Mucosa of descending colon (tissue), 3 donors: Measurements from ENCODE around the gene TADA2B. TPM values are rescaled to one million over a fixed set of nuclear protein-coding genes. Genes with fewer than 3 reads are reported as not detected.

Source experiments
- ATAC-seq: fragments of 200-7000 bp; cut with Tn5 transposase; one replicate; pipeline ENCODE4 v1.9.1; 2020; ENCODE audit warnings: mild to moderate bottlenecking, moderate library complexity
- DNase-seq, 3 donors: peaks; one replicate each; pipeline ENCODE4 v3.0.0-alpha.2; 2020
- H3K36me3 ChIP-seq: fragments of 200-600 bp; one replicate; pipeline ENCODE4 v1.8.0; 2021; ENCODE audit warnings: low read depth, mild to moderate bottlenecking
- H3K4me1 ChIP-seq: fragments of 200-600 bp; one replicate; pipeline ENCODE4 v1.8.0; 2021; ENCODE audit warnings: low read depth, mild to moderate bottlenecking
- H3K4me3 ChIP-seq: fragments of 200-600 bp; one replicate; pipeline ENCODE4 v1.8.0; 2021; ENCODE audit warnings: mild to moderate bottlenecking
- H3K9me3 ChIP-seq: fragments of 200-600 bp; one replicate; pipeline ENCODE4 v1.8.0; 2021; ENCODE audit warnings: mild to moderate bottlenecking
- intact Hi-C, 2 donors: fragments of 100-400 bp; cut with DNase I in 1 of 2; cut with micrococcal nuclease in 1 of 2; formaldehyde crosslinking; loops; one replicate each; pipeline versions ENCODE4 v1.11.0 to v1.11.1; 2022; cut with DNase I, micrococcal nuclease
- total RNA-seq, 3 donors: library from RNA; stranded (reverse); fragmentation: NEBNext Ultra II Directional in 2 of 3; extraction: Animal tissue kit (Norgen Biotek cat#: 25700) in 2 of 3; gene quantifications; one replicate each; pipeline versions ENCODE4 v1.2.1 to v1.2.4, GENCODE V29; 2021 to 2023
- TF ChIP-seq, protein P1 (sequence below): fragments of 200-600 bp; IDR thresholded peaks from one replicate; pipeline ENCODE4 v1.8.0; 2022; ENCODE audit warnings: antibody characterized with exemption, mild to moderate bottlenecking
- donor health status: DM: no; HTN: no; CAD: no; lungs with moderate emphysema.
- donor health status: DM: no; HTN: no; CAD: no.
- donor health status: DM: no; HTN: yes; CAD: no.

TADA2B gene
- total RNA-seq, 3 donors from 2014 or later, result 22.2 to 32.7 (median 27.6) TPM

DNA sequence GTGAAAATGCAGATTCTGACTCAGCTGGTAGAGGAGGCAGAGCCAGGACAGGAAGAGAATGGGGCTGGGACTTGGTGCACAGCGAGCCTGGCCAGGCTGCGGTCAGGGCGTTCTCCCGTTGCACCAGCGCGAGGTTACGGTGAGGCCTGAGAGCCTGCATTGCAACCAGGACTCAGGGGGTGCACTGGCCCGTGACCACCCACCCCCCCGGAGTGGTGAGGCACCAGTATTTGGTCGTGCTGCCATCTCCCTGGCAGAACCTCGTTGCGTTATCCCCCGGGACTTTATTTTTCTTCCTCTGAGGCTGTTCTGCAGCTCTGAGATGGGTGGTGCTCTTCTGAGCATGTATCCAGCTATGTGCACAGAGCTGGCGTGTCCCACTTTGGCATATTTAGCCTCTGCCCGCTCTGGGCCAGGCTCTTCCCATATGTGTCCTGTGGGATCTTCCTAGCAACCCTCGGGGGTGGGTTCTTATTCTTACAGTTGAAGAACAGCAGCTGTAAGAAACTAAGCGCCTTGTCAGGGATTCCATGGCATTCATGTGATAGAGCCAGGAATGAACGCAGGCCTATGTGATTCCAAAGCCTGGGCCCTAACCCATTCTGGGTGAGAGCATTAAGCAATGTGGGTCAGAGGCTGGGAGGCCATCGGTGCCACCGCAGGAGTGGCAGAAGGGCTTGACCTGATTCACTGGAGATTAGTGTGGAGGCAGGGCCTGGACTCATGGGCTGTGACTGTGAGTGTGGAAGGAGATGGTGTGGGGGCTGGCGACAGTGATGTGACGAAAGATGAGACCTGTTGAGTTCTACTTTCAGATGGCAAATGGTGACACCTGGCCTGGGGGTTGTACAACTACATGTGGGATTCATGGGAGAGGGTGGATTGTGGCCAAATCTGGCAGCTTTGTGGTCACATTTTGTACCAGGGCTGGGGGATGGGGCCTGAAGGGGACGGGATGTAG is 3.1 kb downstream of the TADA2B start:
- DNase-seq (peak in 1 of 3 donors; percentile 27), ATAC-seq (no peak)
- Histone ChIP-seq H3K9me3 (no peaks in the 10 kb centered on the region), H3K4me1 (peaks cover 30% of the 10 kb centered on the region), H3K36me3 (peaks cover 4% of the 10 kb centered on the region), H3K4me3 (no peak overlapping the region)
- TF ChIP-seq, protein P1, sequence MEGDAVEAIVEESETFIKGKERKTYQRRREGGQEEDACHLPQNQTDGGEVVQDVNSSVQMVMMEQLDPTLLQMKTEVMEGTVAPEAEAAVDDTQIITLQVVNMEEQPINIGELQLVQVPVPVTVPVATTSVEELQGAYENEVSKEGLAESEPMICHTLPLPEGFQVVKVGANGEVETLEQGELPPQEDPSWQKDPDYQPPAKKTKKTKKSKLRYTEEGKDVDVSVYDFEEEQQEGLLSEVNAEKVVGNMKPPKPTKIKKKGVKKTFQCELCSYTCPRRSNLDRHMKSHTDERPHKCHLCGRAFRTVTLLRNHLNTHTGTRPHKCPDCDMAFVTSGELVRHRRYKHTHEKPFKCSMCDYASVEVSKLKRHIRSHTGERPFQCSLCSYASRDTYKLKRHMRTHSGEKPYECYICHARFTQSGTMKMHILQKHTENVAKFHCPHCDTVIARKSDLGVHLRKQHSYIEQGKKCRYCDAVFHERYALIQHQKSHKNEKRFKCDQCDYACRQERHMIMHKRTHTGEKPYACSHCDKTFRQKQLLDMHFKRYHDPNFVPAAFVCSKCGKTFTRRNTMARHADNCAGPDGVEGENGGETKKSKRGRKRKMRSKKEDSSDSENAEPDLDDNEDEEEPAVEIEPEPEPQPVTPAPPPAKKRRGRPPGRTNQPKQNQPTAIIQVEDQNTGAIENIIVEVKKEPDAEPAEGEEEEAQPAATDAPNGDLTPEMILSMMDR, result no peak
- intact Hi-C loops, result no loop called here

DNA sequence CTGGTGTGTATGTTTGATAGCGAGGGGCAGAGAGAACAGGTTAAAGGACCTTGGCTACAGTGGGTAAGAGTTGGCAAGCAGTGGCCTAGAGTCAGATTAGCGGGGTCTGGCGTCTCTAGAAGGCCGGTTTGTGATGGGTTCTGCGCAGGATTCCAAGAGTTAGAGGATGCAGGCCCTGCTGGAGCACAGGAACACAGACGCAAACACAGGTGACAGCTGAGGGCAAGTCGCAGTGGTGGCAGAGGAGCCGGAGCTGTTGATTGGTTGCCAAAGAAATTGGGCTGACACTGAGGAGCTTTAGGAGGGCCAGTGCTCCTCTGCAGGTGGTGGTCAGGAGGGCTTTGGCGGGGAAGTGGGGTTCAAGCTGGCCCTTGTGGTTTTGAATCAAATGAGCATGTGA is 3.8 kb downstream of the TADA2B start:
- peaks cover 22% of the 10 kb centered on the region for H3K4me1 ChIP-seq
- DNase-seq (no peak), ATAC-seq (no peak)
- intact Hi-C loops, result no loop called here
- TF ChIP-seq, protein P1, result no peak
- H3K4me3 ChIP-seq, result no peak overlapping the region
- no peaks in the 10 kb centered on the region for H3K9me3 ChIP-seq
- peaks cover 4% of the 10 kb centered on the region for H3K36me3 ChIP-seq

DNA sequence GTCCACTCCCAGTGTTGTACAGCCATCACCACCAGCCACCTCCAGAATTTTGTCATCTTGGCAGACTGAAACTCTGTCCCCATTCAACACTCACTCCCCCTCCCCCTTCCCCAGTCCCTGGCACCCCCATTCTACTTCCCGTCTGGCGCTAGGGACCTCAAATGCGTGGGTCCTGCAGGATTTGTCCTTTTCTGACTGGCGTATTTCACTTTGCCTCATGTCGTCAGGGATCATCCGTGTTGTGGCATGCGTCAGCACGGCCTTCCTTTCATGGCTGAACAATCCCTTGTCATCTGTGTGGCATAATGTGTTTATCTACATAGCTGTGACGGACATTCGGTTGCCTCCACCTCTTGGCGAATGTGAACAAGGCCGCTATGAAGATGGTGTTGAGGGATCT is 5.5 kb downstream of the TADA2B start:
- TF ChIP-seq, protein P1, result no peak
- Histone ChIP-seq H3K36me3 (no peaks in the 10 kb centered on the region), H3K9me3 (no peaks in the 10 kb centered on the region), H3K4me3 (no peak overlapping the region), H3K4me1 (peaks cover 20% of the 10 kb centered on the region)
- no peak for ATAC-seq
- DNase-seq, result no peak
- intact Hi-C loops, result no loop called here

DNA sequence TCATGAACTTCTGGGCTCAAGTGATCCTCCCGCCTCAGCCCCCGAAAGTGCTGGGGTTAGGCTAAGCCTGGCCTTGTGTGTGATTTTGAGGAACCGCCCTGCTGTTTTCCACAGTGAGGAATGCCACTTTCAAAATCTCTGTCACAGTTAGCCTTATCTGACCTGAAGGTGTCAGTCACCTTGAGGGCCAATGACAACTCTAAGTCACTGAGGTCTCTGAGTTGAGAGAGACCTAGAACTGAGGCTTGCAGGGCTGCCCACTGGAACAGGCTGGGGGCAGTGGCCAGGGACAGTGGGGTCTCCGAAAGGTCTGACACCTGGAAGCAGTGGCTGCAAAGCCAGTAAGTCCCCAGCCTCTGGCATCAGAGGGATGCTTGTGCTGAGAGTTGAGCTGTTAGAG is 6.1 kb downstream of the TADA2B start:
- ATAC-seq (no peak), DNase-seq (no peak)
- no peaks in the 10 kb centered on the region for H3K36me3 ChIP-seq
- H3K9me3 ChIP-seq, result no peaks in the 10 kb centered on the region
- intact Hi-C loops, result no loop called here
- H3K4me3 ChIP-seq, result no peak overlapping the region
- TF ChIP-seq, protein P1, result no peak
- H3K4me1 ChIP-seq, result peaks cover 17% of the 10 kb centered on the region

DNA sequence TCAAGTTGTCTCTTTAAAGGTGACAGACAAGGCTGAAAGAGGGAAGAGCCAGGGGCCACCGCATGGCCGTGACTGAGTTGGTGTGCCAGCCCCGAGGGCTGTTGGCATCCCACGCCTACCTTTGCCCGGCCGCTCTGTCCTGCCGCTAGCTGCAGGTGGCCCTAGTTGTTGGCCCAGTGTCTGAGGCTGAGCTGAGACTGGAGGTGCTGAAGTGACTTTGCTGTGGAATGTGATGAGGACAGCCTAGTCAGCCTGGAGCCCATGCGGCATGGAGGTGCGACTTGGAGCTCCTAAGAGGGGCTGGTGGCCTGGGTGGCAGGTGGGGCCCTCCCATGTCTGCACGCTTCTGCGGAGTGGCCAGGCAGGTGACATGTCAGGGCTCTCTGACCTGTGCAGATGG is 6.6 kb downstream of the TADA2B start:
- no peak overlapping the region for H3K4me3 ChIP-seq
- peak in 1 of 3 donors; percentile 22 for DNase-seq
- H3K36me3 ChIP-seq, result no peaks in the 10 kb centered on the region
- peaks cover 12% of the 10 kb centered on the region for H3K4me1 ChIP-seq
- TF ChIP-seq, protein P1, result no peak
- intact Hi-C loops, result no loop called here
- no peak for ATAC-seq
- H3K9me3 ChIP-seq, result no peaks in the 10 kb centered on the region
